Measurements from ENCODE around the gene PTBP3.

Gene PTBP3

DNA sequence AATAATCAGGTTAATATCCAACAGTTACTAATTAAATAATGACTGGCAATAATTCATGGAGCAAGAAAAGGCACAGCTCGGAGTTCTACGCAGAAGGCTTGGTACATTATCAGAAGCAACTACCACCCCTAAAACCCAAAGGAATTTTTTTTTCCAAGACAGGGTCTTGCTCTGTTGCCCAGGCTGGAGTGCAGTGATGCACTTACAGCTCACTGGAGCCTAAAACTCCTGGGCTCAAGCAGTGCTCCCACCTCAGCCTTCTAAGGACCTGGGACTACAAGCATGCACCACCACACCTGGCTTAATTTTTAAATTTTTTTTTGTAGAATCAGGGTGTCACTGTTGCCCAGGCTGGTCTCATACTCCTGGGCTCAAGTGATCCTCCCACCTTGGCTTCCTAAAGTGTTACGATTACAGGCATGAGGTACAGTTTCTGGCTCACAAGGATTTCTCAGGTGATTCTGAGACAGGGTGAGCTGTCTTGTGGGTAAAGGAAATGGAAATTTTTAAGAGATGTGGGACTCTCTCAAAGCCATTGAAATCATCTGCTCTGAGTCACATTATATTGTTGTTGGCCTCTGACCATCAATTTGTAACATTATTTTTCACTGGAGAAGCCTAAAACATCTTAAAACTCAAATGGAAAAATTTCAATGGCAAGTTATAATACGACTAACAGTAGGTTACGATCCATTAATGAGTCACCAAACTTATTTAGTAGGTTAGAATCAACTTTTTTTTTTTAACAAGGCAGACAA, 26.8 kb upstream of the PTBP3 start:
- no peak for DNase-seq

GRCh38 chr9:112355427-112355897, 22.0 kb upstream of the PTBP3 start:
- no peak for DNase-seq

DNA sequence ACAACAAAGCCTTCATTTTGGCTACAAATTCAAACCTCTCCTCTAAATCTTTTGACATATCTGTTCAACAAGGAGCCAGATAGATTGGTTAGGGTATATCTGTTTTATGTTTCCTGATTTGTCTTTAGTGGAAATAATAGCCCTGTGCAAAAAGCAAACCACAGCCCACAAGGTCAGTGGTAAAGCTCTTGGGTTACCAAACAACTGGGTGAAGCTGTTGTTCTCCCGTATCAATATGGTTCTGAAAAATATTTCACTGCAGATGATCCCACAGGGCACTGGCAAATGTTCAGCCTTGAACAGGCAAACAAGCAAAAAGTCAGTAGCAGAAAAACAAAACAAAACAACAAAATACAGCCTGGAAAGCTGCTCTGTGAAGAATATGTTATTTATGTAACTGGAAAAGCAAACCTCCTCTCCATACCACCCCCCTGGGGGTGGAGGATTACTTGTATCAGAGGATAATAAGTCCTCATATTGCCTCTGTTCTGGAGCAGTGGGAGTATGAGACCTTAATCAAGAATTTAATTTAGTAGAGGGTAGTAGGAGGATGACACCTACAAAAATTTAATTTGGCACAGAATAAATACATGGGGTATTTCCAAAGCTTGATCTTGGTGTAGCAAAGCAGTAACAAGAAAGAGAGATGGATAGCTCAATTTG, 20.8 kb upstream of the PTBP3 start:
- DNase-seq, result no peak

GRCh38 chr9:112352209-112352608, 18.8 kb upstream of the PTBP3 start:
- no peak for DNase-seq

- no peak for DNase-seq
Measured at GRCh38 chr9:112351184-112351583, 17.8 kb upstream of the PTBP3 start.

- DNase-seq, result no peak
Measured at GRCh38 chr9:112349008-112349333, 15.6 kb upstream of the PTBP3 start.

DNA sequence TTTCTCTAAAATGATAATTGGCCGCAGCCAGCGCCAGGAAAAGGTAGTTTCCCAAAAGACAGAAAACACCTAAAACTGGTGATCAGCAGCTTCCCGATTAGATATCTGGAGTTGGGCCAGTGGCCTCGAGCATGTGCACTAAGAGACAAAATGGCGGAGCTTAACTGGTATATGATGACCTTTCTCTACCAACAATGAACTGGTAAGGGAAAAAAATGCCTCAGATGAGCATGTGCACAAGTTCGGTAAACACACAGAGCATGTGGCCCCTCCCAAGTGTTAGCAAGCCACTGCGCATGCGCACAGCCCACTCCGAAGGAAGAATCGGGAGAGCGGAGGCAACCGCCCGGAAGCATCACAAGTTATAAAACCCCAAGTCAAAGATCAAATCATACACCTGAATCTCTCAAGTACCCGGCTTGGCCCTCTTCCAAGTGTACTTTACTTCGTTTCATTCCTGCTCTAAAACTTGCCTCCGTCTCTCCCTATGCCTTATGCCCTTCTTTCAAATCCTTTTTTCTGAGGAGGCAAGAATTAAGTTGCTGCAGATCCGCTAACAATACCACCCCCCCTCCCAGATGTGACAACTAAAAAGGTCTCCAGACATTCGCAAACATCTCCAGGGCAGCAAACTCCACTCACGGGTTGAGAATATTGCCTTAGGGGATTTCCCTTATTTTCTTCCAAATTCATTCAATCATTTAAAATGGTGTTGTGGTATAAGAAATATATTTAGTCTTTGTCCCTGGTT, 15.0 kb upstream of the PTBP3 start:
- DNase-seq, result no peak

DNA sequence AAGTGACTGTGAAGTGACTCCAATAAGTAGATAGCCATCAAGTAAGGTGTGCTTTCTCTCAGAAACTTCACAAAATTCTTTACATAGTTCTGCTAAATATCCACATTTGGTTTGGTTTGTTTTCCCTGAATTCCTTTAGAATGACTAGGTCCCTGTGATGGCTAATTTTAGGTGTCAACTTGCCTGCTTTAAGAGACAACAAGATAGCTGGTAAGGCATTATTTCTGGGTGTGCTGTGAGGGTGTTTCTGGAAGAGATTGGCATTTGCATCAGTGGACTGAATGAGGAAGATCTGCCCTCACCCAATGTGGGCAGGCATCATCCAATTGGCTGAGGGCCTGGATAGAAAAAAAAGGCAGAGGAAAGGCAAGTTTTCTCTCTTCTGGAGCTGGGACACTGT, 8.3 kb upstream of the PTBP3 start:
- no peak for DNase-seq

- DNase-seq, result no peak
Measured at GRCh38 chr9:112339886-112340285, 6.5 kb upstream of the PTBP3 start.

DNA sequence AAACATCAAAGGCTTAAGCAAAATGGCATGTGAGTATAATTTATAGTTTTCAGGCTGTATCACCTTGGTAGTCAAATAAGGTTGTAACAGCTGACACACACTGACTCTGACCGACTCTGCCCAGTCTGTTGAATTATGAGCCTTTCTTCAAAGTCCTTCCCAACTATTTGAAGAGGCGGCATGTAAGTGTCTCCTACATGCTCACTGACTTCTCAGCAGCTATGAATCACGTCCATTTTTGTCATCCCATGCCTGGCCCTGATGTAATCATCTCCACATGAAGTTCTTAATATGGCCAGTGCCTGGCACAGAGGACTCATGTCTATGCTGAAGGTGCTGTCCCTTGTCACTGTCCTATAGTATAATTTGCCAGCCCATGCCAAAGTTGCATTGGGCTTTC, 5.1 kb upstream of the PTBP3 start:
- no peak for DNase-seq

GRCh38 chr9:112337547-112337946, 4.1 kb upstream of the PTBP3 start:
- no peak for DNase-seq

- DNase-seq, result no peak
Measured at GRCh38 chr9:112334432-112334841, 1.0 kb upstream of the PTBP3 start.

- DNase-seq, result peak; percentile 89
Measured at GRCh38 chr9:112333639-112334431, 416 bp upstream of the PTBP3 start.

GRCh38 chr9:112332674-112332976, 794 bp downstream of the PTBP3 start:
- DNase-seq, result no peak

GRCh38 chr9:112332214-112332613, 1.2 kb downstream of the PTBP3 start:
- peak; percentile 30 for DNase-seq

DNA sequence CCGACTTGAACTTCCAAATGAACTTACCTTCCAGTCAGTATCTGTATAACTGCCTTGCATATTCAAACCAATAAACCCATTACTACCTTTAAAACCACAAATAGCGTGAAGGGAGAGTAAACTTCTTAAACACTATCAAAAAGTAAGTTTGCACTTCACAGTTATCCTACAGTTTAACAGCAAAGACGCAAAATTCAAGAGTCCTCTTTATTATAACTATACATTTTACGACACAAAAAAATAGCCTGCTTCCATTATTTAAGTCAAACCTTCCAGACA, 1.8 kb downstream of the PTBP3 start:
- no peak for DNase-seq

DNA sequence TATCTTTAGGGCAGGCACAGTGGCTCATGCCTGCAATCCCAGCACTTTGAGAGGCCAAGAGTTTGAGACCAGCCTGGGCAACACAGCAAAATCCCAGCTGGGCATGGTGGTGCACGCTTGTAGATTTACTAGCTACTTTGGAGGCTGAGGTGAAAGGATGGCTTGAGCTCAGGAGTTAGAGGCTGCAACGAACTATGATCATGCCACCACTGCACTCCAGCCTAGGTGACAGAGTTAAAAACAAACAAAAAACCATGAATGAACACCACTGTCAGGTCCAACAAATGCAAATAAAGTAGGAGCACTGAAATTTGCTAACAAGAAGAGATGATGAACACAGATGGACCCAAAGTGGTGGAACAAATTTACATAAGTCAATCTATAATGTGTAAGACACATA, 4.9 kb downstream of the PTBP3 start:
- DNase-seq, result no peak

GRCh38 chr9:112327718-112328450, 5.5 kb downstream of the PTBP3 start:
- DNase-seq, result peak; percentile 15

- DNase-seq, result no peak
Measured at GRCh38 chr9:112326194-112326593, 7.2 kb downstream of the PTBP3 start.

DNA sequence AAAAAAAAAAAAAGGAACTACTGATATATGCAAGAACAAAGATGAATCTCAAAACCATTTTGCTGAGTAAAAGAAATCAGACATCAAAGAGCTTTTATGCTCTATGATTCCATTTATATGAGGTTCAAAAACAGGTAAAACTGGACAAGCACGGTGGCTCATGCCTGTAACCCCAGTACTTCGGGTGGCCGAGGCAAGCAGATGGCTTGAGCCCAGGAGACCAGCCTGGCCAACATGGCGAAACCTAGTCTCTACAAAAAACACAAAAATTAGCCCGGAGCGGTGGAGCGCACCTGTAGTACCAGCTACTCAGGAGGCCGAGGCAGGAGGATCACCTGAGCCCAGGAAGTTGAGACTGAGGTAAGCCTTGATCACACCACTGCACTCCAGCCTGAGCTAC, 7.8 kb downstream of the PTBP3 start:
- DNase-seq, result no peak

- DNase-seq, result no peak
Measured at GRCh38 chr9:112325127-112325526, 8.3 kb downstream of the PTBP3 start.

DNA sequence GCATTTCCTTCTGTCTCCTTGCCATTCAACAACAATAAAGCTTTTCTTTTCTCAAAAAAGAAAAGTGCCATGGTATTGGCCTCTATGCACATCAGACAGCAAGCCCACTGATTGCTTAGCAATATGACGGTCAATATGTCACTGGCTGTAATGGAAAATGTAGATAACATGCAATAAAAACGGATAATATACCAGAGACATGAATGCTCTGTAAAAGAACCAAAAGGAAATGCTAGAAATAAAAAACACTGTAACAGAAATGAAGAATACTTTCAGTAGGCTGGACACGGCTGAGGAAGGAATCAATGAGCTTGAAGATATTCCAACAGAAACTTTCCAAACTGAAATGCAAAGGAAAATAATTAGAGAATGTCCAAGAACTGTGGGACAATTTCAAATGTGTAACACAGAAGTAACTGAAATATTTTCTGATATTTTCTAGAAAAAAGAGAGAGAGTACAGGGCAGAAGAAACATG, 10.0 kb downstream of the PTBP3 start:
- no peak for DNase-seq

Data from NCI-H1105 treated with DMSO at 0.1 percent for 48 hours (cell line).